GM21360 (cell line): ENCODE results near the gene RARRES1.

ENCODE experiments used
- ATAC-seq: cut with Tn5 transposase; IDR thresholded peaks from one replicate; pipeline ENCODE4 v1.9.1; 2021; ENCODE audit warnings: mild to moderate bottlenecking, moderate library complexity; ENCODE audit not compliant: unreplicated experiment

RARRES1 gene

GRCh38 chr3:158649791-158650190 is 82.5 kb downstream of the RARRES1 start:
- no peak for ATAC-seq
